ENCODE measurements around the gene THUMPD3. TPM values are rescaled to one million over a fixed set of nuclear protein-coding genes. Genes with fewer than 3 reads are reported as not detected.

THUMPD3 gene
- total and polyA plus RNA-seq, 9 of the 15 experiments (the other 6 are each of a cell fraction or from before 2014, with no cell fraction given): 58.3 to 132 (median 113) TPM

DNA sequence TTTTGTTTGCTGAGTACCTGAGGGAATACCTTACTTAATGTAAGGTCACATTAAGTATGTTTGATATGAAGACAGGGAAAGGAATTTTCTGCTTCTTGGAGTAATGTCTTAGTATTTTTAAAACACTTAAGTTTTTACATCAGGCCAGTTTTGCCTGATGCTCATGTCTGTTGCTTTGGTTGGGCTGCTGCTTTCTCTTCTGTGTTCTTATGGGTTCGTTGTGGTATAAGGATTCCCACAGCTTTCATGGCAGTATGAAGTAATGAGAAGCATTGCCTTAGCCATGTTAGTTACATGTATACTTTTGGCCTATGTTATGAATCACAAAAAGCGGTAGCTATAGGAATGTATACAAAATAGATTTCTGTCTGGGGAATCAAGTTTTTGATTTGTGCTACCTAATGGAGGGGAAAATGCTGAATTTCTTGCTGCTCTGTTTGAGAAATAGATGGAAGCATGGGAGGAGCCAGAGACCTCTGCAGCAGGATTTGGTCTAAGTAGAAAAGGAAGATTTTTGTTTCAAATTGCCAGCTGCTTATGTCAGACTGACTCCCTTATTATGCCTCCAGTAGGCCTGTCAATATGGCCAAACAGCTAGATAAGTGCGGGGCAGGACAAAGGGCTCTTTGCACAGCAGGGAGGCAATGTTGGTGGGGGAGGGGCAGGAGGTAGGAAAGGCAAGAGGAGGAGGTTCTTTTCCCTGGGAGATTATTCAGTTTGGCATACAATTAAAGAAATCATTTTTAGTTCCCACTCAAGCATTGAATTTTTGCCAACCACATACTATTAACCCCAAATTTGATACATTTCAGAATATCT is 39.8 kb downstream of the THUMPD3 start (continued):
- TF ChIP-seq, protein P1, sequence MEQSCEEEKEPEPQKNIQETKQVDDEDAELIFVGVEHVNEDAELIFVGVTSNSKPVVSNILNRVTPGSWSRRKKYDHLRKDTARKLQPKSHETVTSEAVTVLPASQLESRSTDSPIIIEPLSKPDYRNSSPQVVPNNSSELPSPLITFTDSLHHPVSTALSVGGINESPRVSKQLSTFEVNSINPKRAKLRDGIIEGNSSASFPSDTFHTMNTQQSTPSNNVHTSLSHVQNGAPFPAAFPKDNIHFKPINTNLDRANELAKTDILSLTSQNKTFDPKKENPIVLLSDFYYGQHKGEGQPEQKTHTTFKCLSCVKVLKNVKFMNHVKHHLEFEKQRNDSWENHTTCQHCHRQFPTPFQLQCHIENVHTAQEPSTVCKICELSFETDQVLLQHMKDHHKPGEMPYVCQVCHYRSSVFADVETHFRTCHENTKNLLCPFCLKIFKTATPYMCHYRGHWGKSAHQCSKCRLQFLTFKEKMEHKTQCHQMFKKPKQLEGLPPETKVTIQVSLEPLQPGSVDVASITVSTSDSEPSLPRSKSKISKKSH (CRISPR knock-in tag; IDR thresholded peaks at IDR 0.05): no peak
- TF ChIP-seq, protein P2, sequence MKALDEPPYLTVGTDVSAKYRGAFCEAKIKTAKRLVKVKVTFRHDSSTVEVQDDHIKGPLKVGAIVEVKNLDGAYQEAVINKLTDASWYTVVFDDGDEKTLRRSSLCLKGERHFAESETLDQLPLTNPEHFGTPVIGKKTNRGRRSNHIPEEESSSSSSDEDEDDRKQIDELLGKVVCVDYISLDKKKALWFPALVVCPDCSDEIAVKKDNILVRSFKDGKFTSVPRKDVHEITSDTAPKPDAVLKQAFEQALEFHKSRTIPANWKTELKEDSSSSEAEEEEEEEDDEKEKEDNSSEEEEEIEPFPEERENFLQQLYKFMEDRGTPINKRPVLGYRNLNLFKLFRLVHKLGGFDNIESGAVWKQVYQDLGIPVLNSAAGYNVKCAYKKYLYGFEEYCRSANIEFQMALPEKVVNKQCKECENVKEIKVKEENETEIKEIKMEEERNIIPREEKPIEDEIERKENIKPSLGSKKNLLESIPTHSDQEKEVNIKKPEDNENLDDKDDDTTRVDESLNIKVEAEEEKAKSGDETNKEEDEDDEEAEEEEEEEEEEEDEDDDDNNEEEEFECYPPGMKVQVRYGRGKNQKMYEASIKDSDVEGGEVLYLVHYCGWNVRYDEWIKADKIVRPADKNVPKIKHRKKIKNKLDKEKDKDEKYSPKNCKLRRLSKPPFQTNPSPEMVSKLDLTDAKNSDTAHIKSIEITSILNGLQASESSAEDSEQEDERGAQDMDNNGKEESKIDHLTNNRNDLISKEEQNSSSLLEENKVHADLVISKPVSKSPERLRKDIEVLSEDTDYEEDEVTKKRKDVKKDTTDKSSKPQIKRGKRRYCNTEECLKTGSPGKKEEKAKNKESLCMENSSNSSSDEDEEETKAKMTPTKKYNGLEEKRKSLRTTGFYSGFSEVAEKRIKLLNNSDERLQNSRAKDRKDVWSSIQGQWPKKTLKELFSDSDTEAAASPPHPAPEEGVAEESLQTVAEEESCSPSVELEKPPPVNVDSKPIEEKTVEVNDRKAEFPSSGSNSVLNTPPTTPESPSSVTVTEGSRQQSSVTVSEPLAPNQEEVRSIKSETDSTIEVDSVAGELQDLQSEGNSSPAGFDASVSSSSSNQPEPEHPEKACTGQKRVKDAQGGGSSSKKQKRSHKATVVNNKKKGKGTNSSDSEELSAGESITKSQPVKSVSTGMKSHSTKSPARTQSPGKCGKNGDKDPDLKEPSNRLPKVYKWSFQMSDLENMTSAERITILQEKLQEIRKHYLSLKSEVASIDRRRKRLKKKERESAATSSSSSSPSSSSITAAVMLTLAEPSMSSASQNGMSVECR (CRISPR knock-in tag; IDR thresholded peaks at IDR 0.05): no peak
- TF ChIP-seq SNRNP70 (optimal IDR thresholded peaks at IDR 0.05; ENCODE audit: low read depth, low read length) (no peak), GABPA (tag; conservative IDR thresholded peaks at IDR 0.05; ENCODE audit: low read depth) (no peak), FOSL1 (tag; conservative IDR thresholded peaks at IDR 0.05) (no peak), RFX5 (IDR thresholded peaks at IDR 0.05; ENCODE audit: low read depth, low read length) (no peak), ELF2 (CRISPR knock-in tag; IDR thresholded peaks at IDR 0.05) (no peak)
- TF ChIP-seq, protein P3, sequence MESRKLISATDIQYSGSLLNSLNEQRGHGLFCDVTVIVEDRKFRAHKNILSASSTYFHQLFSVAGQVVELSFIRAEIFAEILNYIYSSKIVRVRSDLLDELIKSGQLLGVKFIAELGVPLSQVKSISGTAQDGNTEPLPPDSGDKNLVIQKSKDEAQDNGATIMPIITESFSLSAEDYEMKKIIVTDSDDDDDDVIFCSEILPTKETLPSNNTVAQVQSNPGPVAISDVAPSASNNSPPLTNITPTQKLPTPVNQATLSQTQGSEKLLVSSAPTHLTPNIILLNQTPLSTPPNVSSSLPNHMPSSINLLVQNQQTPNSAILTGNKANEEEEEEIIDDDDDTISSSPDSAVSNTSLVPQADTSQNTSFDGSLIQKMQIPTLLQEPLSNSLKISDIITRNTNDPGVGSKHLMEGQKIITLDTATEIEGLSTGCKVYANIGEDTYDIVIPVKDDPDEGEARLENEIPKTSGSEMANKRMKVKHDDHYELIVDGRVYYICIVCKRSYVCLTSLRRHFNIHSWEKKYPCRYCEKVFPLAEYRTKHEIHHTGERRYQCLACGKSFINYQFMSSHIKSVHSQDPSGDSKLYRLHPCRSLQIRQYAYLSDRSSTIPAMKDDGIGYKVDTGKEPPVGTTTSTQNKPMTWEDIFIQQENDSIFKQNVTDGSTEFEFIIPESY (CRISPR knock-in tag; IDR thresholded peaks at IDR 0.05): no peak
- TF ChIP-seq, protein P4, sequence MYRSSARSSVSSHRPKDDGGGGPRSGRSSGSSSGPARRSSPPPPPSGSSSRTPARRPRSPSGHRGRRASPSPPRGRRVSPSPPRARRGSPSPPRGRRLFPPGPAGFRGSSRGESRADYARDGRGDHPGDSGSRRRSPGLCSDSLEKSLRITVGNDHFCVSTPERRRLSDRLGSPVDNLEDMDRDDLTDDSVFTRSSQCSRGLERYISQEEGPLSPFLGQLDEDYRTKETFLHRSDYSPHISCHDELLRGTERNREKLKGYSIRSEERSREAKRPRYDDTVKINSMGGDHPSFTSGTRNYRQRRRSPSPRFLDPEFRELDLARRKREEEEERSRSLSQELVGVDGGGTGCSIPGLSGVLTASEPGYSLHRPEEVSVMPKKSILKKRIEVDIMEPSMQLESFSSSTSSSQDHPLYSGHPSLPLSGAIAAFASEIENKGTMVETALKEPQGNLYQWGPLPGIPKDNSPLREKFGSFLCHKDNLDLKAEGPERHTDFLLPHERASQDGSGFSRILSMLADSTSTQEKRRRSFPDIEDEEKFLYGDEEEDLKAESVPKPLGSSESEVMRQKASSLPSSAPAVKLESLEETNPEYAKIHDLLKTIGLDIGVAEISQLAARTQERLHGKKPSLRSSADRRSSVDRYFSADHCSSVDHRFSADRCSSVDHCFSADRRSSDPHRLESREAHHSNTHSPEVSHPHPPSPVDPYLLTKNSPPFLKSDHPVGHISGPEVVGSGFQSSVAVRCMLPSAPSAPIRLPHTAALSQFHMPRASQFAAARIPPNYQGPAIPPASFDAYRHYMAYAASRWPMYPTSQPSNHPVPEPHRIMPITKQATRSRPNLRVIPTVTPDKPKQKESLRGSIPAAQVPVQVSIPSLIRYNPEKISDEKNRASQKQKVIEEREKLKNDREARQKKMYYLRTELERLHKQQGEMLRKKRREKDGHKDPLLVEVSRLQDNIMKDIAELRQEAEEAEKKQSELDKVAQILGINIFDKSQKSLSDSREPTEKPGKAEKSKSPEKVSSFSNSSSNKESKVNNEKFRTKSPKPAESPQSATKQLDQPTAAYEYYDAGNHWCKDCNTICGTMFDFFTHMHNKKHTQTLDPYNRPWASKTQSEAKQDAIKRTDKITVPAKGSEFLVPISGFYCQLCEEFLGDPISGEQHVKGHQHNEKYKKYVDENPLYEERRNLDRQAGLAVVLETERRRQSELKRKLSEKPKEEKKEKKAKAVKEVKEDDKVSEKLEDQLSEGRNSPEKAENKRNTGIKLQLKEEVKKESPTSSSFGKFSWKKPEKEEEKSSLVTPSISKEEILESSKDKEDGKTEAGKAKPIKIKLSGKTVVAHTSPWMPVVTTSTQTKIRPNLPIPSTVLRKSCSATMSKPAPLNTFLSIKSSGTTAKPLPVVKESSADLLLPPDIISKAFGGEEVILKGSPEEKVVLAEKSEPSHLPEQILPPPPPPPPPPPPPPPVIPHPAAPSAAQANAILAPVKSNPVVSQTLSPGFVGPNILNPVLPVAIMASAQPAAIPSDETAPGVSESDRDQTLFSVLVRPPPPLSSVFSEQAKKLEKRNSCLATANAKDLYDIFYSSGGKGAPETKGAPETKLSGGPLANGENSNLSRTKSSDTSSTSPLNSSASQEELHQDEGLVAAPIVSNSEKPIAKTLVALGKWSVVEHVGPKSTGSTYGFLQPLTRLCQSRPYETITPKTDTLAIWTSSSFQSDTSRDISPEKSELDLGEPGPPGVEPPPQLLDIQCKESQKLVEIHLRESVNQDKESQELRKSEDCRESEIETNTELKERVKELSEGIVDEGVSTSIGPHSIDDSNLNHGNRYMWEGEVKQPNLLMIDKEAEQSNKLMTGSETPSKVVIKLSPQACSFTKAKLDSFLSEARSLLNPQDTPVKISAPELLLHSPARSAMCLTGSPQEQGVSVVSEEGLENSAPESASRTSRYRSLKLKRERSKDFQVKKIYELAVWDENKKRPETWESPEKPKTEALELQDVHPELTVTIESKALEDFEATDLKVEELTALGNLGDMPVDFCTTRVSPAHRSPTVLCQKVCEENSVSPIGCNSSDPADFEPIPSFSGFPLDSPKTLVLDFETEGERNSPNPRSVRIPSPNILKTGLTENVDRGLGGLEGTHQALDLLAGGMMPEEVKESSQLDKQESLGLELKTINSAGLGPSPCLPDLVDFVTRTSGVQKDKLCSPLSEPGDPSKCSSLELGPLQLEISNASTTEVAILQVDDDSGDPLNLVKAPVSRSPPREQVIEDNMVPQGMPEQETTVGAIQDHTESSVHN (IDR thresholded peaks at IDR 0.05; ENCODE audit: borderline replicate concordance in 1 of 2, low read depth in 1 of 2): no peak
